NCI-H2227 (cell line): ENCODE measurements around the gene C19orf85.

ENCODE experiments used
- DNase-seq: peaks from one replicate; lab custom pipeline; 2025; ENCODE audit not compliant: unreplicated experiment; lab: John Stamatoyannopoulos, UW

C19orf85 gene

GRCh38 chr19:55489711-55490477 is 25.3 kb upstream of the C19orf85 start:
- no peak for DNase-seq

- no peak for DNase-seq
Observed at GRCh38 chr19:55488986-55489710, 24.6 kb upstream of the C19orf85 start.

GRCh38 chr19:55487924-55488687 is 23.6 kb upstream of the C19orf85 start, which contains the start of gene SSC5D:
SSC5D (plus strand) TSS chr19:55488436; CDS start chr19:55488590, 154 bp downstream.
- peak; percentile 81 for DNase-seq

GRCh38 chr19:55486971-55487923 is 22.7 kb upstream of the C19orf85 start:
- DNase-seq, result peak; percentile 94

- DNase-seq, result peak; percentile 72
Observed at GRCh38 chr19:55486043-55486970, 21.8 kb upstream of the C19orf85 start.

- DNase-seq, result peak; percentile 76
Observed at GRCh38 chr19:55485439-55486011, 21.0 kb upstream of the C19orf85 start.

- DNase-seq, result peak; percentile 98
Observed at GRCh38 chr19:55484593-55485438, 20.3 kb upstream of the C19orf85 start, which contains the start of gene NAT14. NAT14 (plus strand) TSS chr19:55485188; CDS start chr19:55485709, 521 bp downstream.

GRCh38 chr19:55483706-55484592 is 19.4 kb upstream of the C19orf85 start:
- no peak for DNase-seq

- no peak for DNase-seq
Observed at GRCh38 chr19:55482967-55483705, 18.6 kb upstream of the C19orf85 start.

GRCh38 chr19:55482156-55482961 is 17.8 kb upstream of the C19orf85 start:
- no peak for DNase-seq

- DNase-seq, result no peak
Observed at GRCh38 chr19:55481794-55482155, 17.2 kb upstream of the C19orf85 start.

GRCh38 chr19:55481148-55481793 is 16.7 kb upstream of the C19orf85 start:
- no peak for DNase-seq

GRCh38 chr19:55479451-55480230 is 15.1 kb upstream of the C19orf85 start:
- no peak for DNase-seq

GRCh38 chr19:55479045-55479444 is 14.5 kb upstream of the C19orf85 start:
- DNase-seq, result no peak
